Measurements from ENCODE around the gene THSD7A.

THSD7A gene

GRCh38 chr7:11625669-11626068 is 206.3 kb downstream of the THSD7A start:
- no peak for DNase-seq

DNA sequence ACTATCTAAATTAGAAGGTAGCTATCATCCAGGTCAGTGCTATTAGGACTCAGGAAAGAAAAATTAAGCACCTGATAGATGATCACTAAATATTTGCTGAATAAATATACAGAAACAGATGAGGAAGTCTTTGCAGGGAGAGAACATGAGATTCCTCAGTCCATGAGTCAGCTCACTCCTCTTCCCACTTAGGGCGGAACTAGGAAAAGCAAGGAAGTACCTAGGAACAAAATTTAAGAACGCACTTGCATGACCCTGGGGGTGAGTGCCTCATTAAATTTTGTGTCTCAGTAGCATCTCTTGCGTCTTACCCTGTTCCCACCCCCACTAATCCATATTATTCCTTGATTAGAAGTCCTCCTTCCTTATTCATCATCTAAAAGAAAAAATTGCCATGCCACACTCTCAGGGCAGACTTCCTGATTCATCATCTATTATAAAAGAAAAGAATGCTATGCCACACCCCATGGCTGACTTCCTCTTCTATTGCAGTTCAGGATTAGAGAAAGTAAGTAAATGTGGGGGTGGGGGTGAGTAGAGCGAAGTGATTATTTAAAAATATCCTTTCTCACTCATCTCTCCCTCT is 208.8 kb downstream of the THSD7A start:
- no peak for DNase-seq

GRCh38 chr7:11620406-11621253 is 211.4 kb downstream of the THSD7A start:
- no peak for DNase-seq

GRCh38 chr7:11616466-11616865 is 215.5 kb downstream of the THSD7A start:
- DNase-seq: no peak

GRCh38 chr7:11615174-11615573 is 216.8 kb downstream of the THSD7A start:
- no peak for DNase-seq

- no peak for DNase-seq
Observed at GRCh38 chr7:11613292-11613930, 218.6 kb downstream of the THSD7A start.

DNA sequence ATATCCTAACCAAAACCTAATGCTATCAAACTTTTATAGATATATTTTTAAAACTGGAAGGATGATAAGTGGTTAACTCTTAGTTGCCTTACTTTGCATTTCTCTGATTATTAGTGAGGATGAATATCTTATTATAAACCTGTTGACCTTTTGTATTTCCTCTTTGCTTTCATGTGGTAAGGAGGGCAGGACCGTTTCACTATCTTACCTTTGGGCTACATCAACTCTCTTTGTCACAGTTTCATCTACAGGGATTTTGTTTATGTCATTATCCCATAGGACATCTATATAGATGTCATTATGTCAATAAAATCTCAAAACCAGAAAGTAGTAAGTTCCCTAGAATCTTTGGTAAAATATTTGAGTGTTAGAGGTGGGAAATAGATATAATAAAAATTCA is 219.3 kb downstream of the THSD7A start:
- DNase-seq: no peak

DNA sequence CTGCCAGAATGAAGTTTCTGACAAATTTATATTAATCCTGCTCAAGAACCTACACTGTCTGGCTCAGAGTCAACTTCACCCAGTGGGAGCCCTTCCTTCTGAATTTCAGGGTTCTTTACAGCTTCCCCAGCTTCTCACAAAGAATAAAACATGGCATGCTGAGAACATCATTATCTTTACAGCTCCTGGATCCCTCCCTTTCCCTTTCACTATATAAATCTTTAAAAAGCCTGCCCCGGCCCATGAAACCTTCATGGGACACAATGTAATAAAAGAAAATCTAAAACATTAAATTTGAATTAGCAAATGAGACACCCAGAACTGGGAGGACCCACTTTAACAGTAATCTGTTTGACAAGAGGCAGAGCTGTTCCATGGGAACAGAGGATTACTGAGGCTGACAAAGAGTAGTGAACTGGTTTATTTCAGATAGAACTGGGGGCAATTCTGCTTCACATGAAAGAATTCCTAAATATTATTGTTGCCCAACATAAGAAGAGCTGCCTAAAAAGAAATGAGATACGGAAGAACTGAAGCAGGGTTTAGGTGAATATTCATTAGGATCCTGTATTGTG is 222.8 kb downstream of the THSD7A start:
- DNase-seq: no peak

- DNase-seq: no peak
Observed at GRCh38 chr7:11607686-11608085, 224.3 kb downstream of the THSD7A start.

DNA sequence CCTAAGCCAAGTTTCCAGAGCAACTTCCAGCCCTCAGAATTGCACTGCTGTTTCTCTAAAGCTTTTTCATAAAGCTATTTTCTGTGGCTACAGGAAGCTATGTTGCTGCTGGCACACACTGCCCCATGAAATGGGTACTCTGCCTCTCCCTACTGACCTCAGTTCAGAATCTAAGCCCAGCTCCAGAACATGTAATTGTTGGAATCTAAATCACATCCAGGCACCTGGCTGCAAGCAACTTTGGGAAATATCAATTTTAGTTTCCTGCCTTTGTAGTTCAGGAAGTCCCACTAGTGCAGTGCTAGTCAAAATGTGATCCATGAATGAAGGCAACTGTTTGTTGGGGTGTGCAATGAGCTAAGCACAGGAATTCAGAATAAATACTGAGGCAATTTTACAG is 226.2 kb downstream of the THSD7A start:
- no peak for DNase-seq

GRCh38 chr7:11604505-11604904 is 227.5 kb downstream of the THSD7A start:
- no peak for DNase-seq

DNA sequence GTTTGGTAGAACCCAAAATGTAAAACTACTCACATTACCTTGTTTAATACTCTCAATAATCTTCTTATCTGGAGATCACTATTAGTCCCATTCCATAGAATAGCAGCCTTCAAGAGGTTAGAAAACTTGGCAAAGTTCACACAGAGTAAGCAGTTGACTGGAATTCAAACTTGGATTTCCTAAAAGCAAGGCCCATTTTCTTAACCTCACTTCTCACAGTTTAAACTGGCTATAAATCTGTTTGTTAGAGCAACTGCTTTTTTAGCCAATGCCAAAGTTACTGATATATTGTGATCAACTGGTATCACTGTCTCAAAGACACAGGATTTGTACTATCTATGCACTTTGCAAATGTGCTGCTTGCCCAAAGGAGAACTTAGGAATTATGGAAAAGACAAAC is 230.2 kb downstream of the THSD7A start:
- no peak for DNase-seq

DNA sequence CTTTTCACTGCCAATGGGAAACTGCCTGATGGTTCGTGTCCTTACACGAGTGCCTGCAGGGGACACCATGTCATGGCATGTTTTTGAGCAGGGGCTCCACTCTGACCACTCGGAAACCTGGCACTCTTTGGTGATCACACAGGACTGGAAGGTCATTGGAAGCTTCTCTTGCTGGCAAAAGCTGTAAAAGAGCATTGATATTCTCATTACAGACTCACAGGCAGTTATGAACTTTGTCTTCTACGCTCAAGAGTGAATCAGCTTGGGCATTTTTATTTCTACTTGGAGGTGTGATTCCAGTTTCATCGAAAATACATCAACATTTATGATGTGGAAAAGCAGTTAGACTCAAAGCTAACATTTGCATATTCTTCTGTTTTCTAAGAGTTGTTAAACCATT is 238.7 kb downstream of the THSD7A start:
- no peak for DNase-seq

DNA sequence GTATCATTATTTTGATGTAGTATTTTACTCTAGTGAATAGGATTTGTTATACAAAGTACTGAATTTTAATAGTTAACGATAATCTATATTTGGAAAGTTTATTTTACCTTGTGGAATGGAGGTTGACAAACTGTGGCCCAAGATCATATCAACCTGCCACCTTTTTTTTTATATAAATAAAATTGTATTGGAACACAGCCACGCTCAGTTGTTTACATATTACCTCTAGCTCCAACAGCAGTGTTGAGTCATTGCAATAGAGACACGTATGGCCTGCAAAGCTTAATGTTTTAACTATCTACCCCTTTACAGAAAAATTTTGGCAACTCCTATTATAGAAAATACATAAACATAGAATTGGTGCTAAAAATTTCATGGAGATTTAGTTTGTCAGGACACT is 239.3 kb downstream of the THSD7A start:
- no peak for DNase-seq

GRCh38 chr7:11591943-11592342 is 240.1 kb downstream of the THSD7A start:
- DNase-seq: no peak

DNA sequence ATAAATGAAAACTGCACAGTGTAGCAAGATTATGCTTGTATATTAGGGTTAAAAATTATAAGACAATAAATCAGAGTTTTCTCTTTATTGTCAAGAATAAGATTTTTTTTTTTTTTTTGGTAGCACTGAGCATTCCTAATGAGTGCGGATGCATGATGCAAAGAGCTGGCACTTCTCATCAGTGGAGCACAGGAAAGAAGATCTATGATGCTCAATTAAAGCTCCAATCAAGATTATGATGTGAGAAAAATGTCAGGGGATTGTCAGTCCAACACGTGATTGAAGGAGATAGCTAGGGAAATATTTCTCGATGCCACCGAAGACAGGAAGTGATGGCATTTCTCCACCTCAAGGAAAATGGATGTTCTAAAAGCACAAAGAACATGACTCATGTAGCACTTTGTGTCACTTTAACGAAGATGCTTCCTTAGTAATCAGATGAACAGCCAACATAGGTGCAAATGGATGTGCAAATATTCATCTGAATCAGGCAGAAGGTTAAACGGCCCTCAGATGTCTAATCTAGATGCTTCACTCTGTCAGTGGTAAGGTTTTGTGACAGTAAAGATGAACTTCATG is 240.9 kb downstream of the THSD7A start:
- DNase-seq: no peak

DNA sequence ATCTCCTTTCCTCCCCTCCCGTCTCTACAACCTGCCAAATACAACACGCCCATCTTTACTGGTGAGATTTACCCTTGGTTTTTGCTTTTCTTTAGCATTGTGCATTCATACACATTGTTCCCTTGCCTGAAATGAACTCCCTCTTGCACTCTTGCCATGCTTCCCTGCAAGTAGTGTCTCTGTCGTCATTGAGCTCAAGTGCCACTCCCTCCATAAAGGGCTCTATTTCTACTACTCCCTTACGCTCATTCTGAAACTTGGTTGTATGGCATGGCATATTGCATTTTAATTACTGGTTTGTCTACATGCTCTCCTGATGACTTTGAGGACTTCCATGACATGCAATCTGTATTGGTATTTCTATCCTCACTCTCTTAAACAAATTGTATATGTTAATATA is 242.7 kb downstream of the THSD7A start:
- DNase-seq: no peak

GRCh38 chr7:11587814-11588213 is 244.2 kb downstream of the THSD7A start:
- DNase-seq: no peak

- no peak for DNase-seq
Observed at GRCh38 chr7:11587048-11587447, 244.9 kb downstream of the THSD7A start.

- no peak for DNase-seq
Observed at GRCh38 chr7:11584406-11585031, 247.5 kb downstream of the THSD7A start.

- DNase-seq: no peak
Observed at GRCh38 chr7:11579141-11579540, 252.9 kb downstream of the THSD7A start.

GRCh38 chr7:11576310-11576709 is 255.7 kb downstream of the THSD7A start:
- DNase-seq: no peak

Measured in CD4-positive, alpha-beta T cell treated with Interleukin-4 for 1 hour (primary cell).